ENCODE measurements around the gene NLRP1. TPM values are rescaled to one million over a fixed set of nuclear protein-coding genes. Genes with fewer than 3 reads are reported as not detected.

The NLRP1 gene
- total and polyA plus RNA-seq, 7 donors, result 2.7 to 5.7 (median 3.4) TPM

DNA sequence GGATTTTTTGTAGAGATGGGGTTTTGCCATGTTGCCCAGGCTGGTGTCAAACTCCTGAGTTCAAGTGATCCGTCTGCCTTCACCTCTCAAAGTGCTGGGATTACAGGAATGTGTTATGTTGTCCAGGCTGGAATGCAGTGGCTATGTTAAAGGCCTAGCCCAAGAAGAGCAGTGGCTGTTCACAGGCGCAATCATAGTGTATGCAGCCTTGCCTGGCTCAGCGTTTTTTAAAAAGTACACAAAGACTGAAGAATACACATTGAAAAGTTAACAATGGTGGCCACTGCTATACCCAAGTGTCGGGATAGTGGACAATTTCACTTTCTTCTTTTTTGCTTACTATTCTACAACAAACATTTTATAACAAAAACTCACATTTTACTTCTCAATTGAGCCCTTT lies 105.3 kb downstream of the NLRP1 start:
- Histone ChIP-seq H3K27ac (no peak overlapping the region), H3K36me3 (ENCODE audit: insufficient read depth in 1 of 2, low read depth in 1 of 2) (peaks cover 16 to 100% of the 10 kb centered on the region in 2 donors), H3K4me3 (no peak overlapping the region), H3K27me3 (ENCODE audit: insufficient read depth in 3 of 3, low read length in 2 of 3) (no peaks in the 10 kb centered on the region), H3K4me1 (no peaks in the 10 kb centered on the region), H3K9me3 (no peaks in the 10 kb centered on the region)
- WGBS, 3 donors, result 91 to 92% (median 91%) methylated on average over 4 of the region's 4 CpGs
- ATAC-seq (no peak), DNase-seq (no peak)
- TF ChIP-seq, protein P1, sequence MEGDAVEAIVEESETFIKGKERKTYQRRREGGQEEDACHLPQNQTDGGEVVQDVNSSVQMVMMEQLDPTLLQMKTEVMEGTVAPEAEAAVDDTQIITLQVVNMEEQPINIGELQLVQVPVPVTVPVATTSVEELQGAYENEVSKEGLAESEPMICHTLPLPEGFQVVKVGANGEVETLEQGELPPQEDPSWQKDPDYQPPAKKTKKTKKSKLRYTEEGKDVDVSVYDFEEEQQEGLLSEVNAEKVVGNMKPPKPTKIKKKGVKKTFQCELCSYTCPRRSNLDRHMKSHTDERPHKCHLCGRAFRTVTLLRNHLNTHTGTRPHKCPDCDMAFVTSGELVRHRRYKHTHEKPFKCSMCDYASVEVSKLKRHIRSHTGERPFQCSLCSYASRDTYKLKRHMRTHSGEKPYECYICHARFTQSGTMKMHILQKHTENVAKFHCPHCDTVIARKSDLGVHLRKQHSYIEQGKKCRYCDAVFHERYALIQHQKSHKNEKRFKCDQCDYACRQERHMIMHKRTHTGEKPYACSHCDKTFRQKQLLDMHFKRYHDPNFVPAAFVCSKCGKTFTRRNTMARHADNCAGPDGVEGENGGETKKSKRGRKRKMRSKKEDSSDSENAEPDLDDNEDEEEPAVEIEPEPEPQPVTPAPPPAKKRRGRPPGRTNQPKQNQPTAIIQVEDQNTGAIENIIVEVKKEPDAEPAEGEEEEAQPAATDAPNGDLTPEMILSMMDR (IDR thresholded peaks at IDR 0.05), result no peak
- intact Hi-C loops (cut with DNase I), result no loop called here

GRCh38 chr17:5473906-5474305 lies 110.4 kb downstream of the NLRP1 start:
- no peak overlapping the region for H3K27ac ChIP-seq
- H3K9me3 ChIP-seq, result no peaks in the 10 kb centered on the region
- ATAC-seq, result no peak
- TF ChIP-seq, protein P1 (IDR thresholded peaks at IDR 0.05), result no peak
- H3K27me3 ChIP-seq (ENCODE audit: insufficient read depth in 3 of 3, low read length in 2 of 3), result no peaks in the 10 kb centered on the region
- no peak overlapping the region for H3K4me3 ChIP-seq
- no peaks in the 10 kb centered on the region for H3K4me1 ChIP-seq
- no peak for DNase-seq
- H3K36me3 ChIP-seq (ENCODE audit: insufficient read depth in 1 of 2, low read depth in 1 of 2), result peaks cover 6 to 82% of the 10 kb centered on the region in 2 donors
- 64 to 70% (median 66%) methylated on average over 2 of the region's 2 CpGs for WGBS, 3 donors
- intact Hi-C loops (cut with DNase I), result no loop called here

DNA sequence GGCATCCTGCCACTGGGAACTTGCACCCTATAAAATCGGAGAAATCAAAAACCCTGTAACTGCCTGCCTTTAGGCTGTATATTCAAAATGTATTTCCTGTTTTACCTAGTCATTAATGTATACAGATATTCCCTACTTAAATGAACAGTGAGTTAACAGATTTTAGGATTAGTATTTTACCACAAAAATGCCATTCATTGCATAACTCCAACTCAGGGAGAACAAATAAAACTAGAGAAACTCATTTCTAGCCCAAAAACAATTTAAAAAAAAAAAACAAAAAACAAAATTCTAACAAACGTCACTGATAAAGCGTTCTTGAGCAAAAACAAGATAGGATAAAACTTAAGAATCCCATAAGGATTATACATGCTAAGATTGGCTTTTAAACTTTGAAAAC lies 111.8 kb downstream of the NLRP1 start:
- peaks cover 3 to 68% of the 10 kb centered on the region in 2 donors for H3K36me3 ChIP-seq (ENCODE audit: insufficient read depth in 1 of 2, low read depth in 1 of 2)
- no peak overlapping the region for H3K27ac ChIP-seq
- 80 to 91% (median 85%) methylated on average over 3 of the region's 3 CpGs for WGBS, 3 donors
- TF ChIP-seq, protein P1 (IDR thresholded peaks at IDR 0.05), result no peak
- H3K9me3 ChIP-seq, result no peaks in the 10 kb centered on the region
- intact Hi-C loops (cut with DNase I), result no loop called here
- ATAC-seq, result no peak
- peaks cover under 1% of the 10 kb centered on the region for H3K4me1 ChIP-seq
- H3K4me3 ChIP-seq, result no peak overlapping the region
- H3K27me3 ChIP-seq (ENCODE audit: insufficient read depth in 3 of 3, low read length in 2 of 3), result no peaks in the 10 kb centered on the region
- no peak for DNase-seq

DNA sequence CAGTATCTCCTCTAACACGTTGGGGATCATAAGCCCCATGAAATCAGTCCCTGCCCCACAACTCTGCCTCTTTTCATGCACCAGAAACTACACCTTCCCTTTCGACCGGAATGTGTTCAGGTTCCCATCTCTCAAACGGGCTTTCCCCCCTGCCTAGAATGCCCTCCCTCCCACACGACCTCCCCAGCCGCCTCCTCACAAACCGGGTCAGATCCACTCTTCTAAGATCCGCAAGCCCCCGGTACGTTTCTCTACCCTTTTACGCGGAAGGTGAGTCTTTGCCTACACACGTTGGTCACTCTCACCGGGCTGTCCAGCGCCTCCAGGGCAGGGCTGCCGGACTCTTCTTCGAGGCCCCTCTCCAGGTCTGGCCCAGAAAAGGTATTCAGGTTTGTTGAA lies 116.2 kb downstream of the NLRP1 start:
- Histone ChIP-seq H3K4me1 (peaks cover 7% of the 10 kb centered on the region), H3K36me3 (ENCODE audit: insufficient read depth in 1 of 2, low read depth in 1 of 2) (peaks cover 0 to 24% of the 10 kb centered on the region in 2 donors), H3K9me3 (no peaks in the 10 kb centered on the region), H3K27ac (no peak overlapping the region), H3K27me3 (ENCODE audit: insufficient read depth in 3 of 3, low read length in 2 of 3) (no peaks in the 10 kb centered on the region), H3K4me3 (peak overlapping the region; percentile 95)
- WGBS, 3 donors, result 0 to 1% (median 0%) methylated on average over 17 of the region's 17 CpGs
- ATAC-seq (peak; percentile 8 to 22 (median 16)), DNase-seq (no peak)
- TF ChIP-seq, protein P1 (IDR thresholded peaks at IDR 0.05), result no peak
- intact Hi-C loops (cut with DNase I), result loop anchor here in 1 of 2 donors (2.0 kb wide), 1 partner anchor 19 kb away; the partner anchor contains the start of genes DERL2 and MIS12

DNA sequence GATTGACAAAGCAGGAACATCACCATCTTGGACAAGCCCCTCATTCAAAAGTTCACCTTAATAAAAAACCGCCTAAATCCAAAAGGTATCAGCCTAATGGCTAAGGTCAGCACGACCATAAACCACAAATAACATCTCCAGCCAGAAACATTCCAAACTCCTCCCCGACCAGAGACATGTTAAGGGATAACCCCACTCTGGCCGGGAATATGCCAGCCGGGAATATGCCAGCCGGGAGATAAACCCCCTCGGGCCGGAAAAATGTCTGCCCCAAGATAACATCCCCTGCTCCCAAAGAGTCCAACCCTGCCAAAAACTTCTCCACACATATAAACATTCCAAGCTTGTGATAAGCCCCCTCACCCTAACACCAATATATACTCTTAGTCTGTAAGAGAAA lies 116.9 kb downstream of the NLRP1 start:
- H3K4me3 ChIP-seq, result peak overlapping the region; percentile 95
- DNase-seq, result no peak
- no peaks in the 10 kb centered on the region for H3K9me3 ChIP-seq
- no peaks in the 10 kb centered on the region for H3K27me3 ChIP-seq (ENCODE audit: insufficient read depth in 3 of 3, low read length in 2 of 3)
- H3K36me3 ChIP-seq (ENCODE audit: insufficient read depth in 1 of 2, low read depth in 1 of 2), result peaks cover 0 to 17% of the 10 kb centered on the region in 2 donors
- TF ChIP-seq, protein P1 (IDR thresholded peaks at IDR 0.05), result no peak
- 6 to 8% (median 6%) methylated on average over 8 of the region's 8 CpGs for WGBS, 3 donors
- no peak overlapping the region for H3K27ac ChIP-seq
- H3K4me1 ChIP-seq, result peaks cover 7% of the 10 kb centered on the region
- ATAC-seq, result no peak
- intact Hi-C loops (cut with DNase I), result no loop called here

Measured in psoas muscle (tissue), 8 donors.